BLaER1 treated with 17β-estradiol and CSF1 and Interleukin-3, amounts not matched to agents 10 nM and 100 nM (cell line): ENCODE measurements around the gene SNRNP25.

Experiments
- H3K27ac ChIP-seq, 11 experiments: shearing (Covaris generic); formaldehyde crosslinking; 2 replicates each; pipeline ENCODE4 v1.8.1; 2022
- H3K27me3 ChIP-seq, 11 experiments: shearing (Covaris generic); formaldehyde crosslinking; 2 replicates each; pipeline ENCODE4 v1.8.1; 2022
- H3K36me3 ChIP-seq, 11 experiments: shearing (Covaris generic); formaldehyde crosslinking; 2 replicates each; pipeline ENCODE4 v1.8.1; 2022
- H3K4me1 ChIP-seq, 10 experiments: shearing (Covaris generic); formaldehyde crosslinking; 2 replicates each; pipeline ENCODE4 v1.8.1; 2022
- H3K4me2 ChIP-seq, 11 experiments: shearing (Covaris generic); formaldehyde crosslinking; 2 replicates each; pipeline ENCODE4 v1.8.1; 2022
- H3K4me3 ChIP-seq, 10 experiments: shearing (Covaris generic); formaldehyde crosslinking; 2 replicates each; pipeline ENCODE4 v1.8.1; 2022
- H3K9ac ChIP-seq, 11 experiments: shearing (Covaris generic); formaldehyde crosslinking; 2 replicates each; pipeline ENCODE4 v1.8.1; 2022
- H3K9me3 ChIP-seq, 11 experiments: shearing (Covaris generic); formaldehyde crosslinking; replicated peaks in 1 of 11; 2 replicates each; pipeline ENCODE4 v1.8.1; 2022
- H4K20me1 ChIP-seq, 11 experiments: shearing (Covaris generic); formaldehyde crosslinking; 2 replicates each; pipeline ENCODE4 v1.8.1; 2022
- Cebpa-rat ChIP-seq, 11 experiments: shearing (Covaris generic); IDR thresholded peaks; 2 replicates each; pipeline ENCODE4 v1.8.1; 2022

The SNRNP25 gene

GRCh38 chr16:75580-76501 lies 22.2 kb downstream of the SNRNP25 start:
- TF ChIP-seq Cebpa-rat (IDR thresholded peaks at IDR 0.05) = peak; percentile 97 to 100 (median 100)
- Histone ChIP-seq H3K4me1 (peaks cover 59 to 90% (median 85%) of the 10 kb centered on the region in 10 experiments), H3K27me3 (peaks cover 12 to 37% (median 34%) of the 10 kb centered on the region in 11 experiments), H3K9me3 (no peaks in the 10 kb centered on the region), H3K4me2 (peak overlapping the region; percentile 96 to 100 (median 99)), H3K36me3 (peaks cover 15 to 20% (median 17%) of the 10 kb centered on the region in 11 experiments), H4K20me1 (peaks cover 0 to 24% (median 6%) of the 10 kb centered on the region in 11 experiments; a peak in 11 of 22 replicates), H3K27ac (peak overlapping the region; percentile 93 to 99 (median 96); a peak in 21 of 22 replicates), H3K4me3 (peak overlapping the region; percentile 80 to 100 (median 93); a peak in 16 of 20 replicates), H3K9ac (peak overlapping the region; percentile 93 to 100 (median 98); a peak in 20 of 22 replicates)

- peaks cover 4 to 29% (median 25%) of the 10 kb centered on the region in 11 experiments for H3K27me3 ChIP-seq
- peak overlapping the region; percentile 80 to 100 (median 93) for H3K4me3 ChIP-seq
- H3K27ac ChIP-seq = peak overlapping the region; percentile 93 to 99 (median 96)
- H3K9ac ChIP-seq = peak overlapping the region; percentile 93 to 100 (median 98)
- H3K36me3 ChIP-seq = peaks cover 19 to 28% (median 22%) of the 10 kb centered on the region in 11 experiments
- H3K9me3 ChIP-seq = no peaks in the 10 kb centered on the region
- H3K4me2 ChIP-seq = peak overlapping the region; percentile 96 to 100 (median 99)
- H3K4me1 ChIP-seq = peaks cover 59 to 89% (median 84%) of the 10 kb centered on the region in 10 experiments
- H4K20me1 ChIP-seq = peaks cover 0 to 16% (median 1%) of the 10 kb centered on the region in 11 experiments; a peak in 4 of 22 replicates
- TF ChIP-seq Cebpa-rat (IDR thresholded peaks at IDR 0.05) = peak in 1 of 11 experiments; percentile 56; a peak in 4 of 22 replicates
Measured at GRCh38 chr16:76535-77272, 23.1 kb downstream of the SNRNP25 start.

GRCh38 chr16:77273-77806 lies 23.7 kb downstream of the SNRNP25 start:
- H3K9ac ChIP-seq = peak overlapping the region; percentile 93 to 100 (median 98)

GRCh38 chr16:77807-78443 lies 24.3 kb downstream of the SNRNP25 start, which contains the start of gene MPG:
Gene MPG (plus strand): TSS chr16:78225. CDS start chr16:78310, 85 bp downstream.
- Histone ChIP-seq H3K4me3 (peak within 1 kb of the TSS; percentile 80 to 100 (median 93)), H3K9me3 (no peaks in the 10 kb centered on the region), H3K4me2 (peak within 1 kb of the TSS; percentile 96 to 100 (median 99)), H3K9ac (peak within 1 kb of the TSS; percentile 93 to 100 (median 98)), H3K27ac (peak within 1 kb of the TSS; percentile 93 to 99 (median 96)), H3K4me1 (peaks cover 63 to 93% (median 89%) of the 10 kb centered on the region in 10 experiments), H4K20me1 (peaks cover 0 to 27% (median 0%) of the 10 kb centered on the region in 11 experiments; a peak in 5 of 22 replicates), H3K27me3 (peaks cover 0 to 16% (median 14%) of the 10 kb centered on the region in 11 experiments; a peak in 18 of 22 replicates), H3K36me3 (peaks cover 25 to 40% (median 30%) of the 10 kb centered on the region in 11 experiments)
- TF ChIP-seq Cebpa-rat (IDR thresholded peaks at IDR 0.05) = no peak

More at GRCh38 chr16:77273-77806, 23.7 kb downstream of the SNRNP25 start:
- Histone ChIP-seq H3K9me3 (no peaks in the 10 kb centered on the region), H3K4me1 (peaks cover 62 to 91% (median 87%) of the 10 kb centered on the region in 10 experiments), H3K4me2 (peak overlapping the region; percentile 96 to 100 (median 99)), H3K27me3 (peaks cover 0 to 22% (median 20%) of the 10 kb centered on the region in 11 experiments; a peak in 18 of 22 replicates), H4K20me1 (peaks cover 0 to 21% (median 0%) of the 10 kb centered on the region in 11 experiments; a peak in 5 of 22 replicates), H3K4me3 (peak overlapping the region; percentile 80 to 100 (median 93)), H3K27ac (peak overlapping the region; percentile 93 to 99 (median 96)), H3K36me3 (peaks cover 20 to 34% (median 24%) of the 10 kb centered on the region in 11 experiments)
- no peak for TF ChIP-seq Cebpa-rat (IDR thresholded peaks at IDR 0.05)

GRCh38 chr16:78444-79150 lies 25.0 kb downstream of the SNRNP25 start:
- H3K9ac ChIP-seq = peak overlapping the region; percentile 93 to 100 (median 98)
- peak overlapping the region; percentile 80 to 100 (median 93) for H3K4me3 ChIP-seq
- TF ChIP-seq Cebpa-rat (IDR thresholded peaks at IDR 0.05) = no peak

GRCh38 chr16:79151-80054 lies 25.8 kb downstream of the SNRNP25 start:
- peaks cover 29 to 48% (median 34%) of the 10 kb centered on the region in 11 experiments for H3K36me3 ChIP-seq
- no peak for TF ChIP-seq Cebpa-rat (IDR thresholded peaks at IDR 0.05)
- peak overlapping the region; percentile 93 to 99 (median 96); a peak in 21 of 22 replicates for H3K27ac ChIP-seq
- H4K20me1 ChIP-seq = peaks cover 0 to 36% (median 5%) of the 10 kb centered on the region in 11 experiments; a peak in 8 of 22 replicates
- H3K9ac ChIP-seq = peak overlapping the region; percentile 93 to 100 (median 98)
- no peaks in the 10 kb centered on the region for H3K9me3 ChIP-seq
- H3K27me3 ChIP-seq = peaks cover 0 to 2% (median 0%) of the 10 kb centered on the region in 11 experiments; a peak in 6 of 22 replicates
- peak overlapping the region; percentile 80 to 100 (median 93) for H3K4me3 ChIP-seq
- peak overlapping the region; percentile 96 to 100 (median 99) for H3K4me2 ChIP-seq
- peaks cover 70 to 93% (median 89%) of the 10 kb centered on the region in 10 experiments for H3K4me1 ChIP-seq

More at GRCh38 chr16:78444-79150, 25.0 kb downstream of the SNRNP25 start:
- H3K4me1 ChIP-seq = peaks cover 63 to 93% (median 89%) of the 10 kb centered on the region in 10 experiments
- peaks cover 0 to 10% (median 8%) of the 10 kb centered on the region in 11 experiments; a peak in 16 of 22 replicates for H3K27me3 ChIP-seq
- H3K36me3 ChIP-seq = peaks cover 29 to 47% (median 34%) of the 10 kb centered on the region in 11 experiments
- H3K27ac ChIP-seq = peak overlapping the region; percentile 93 to 99 (median 96)
- H4K20me1 ChIP-seq = peaks cover 0 to 30% (median 0%) of the 10 kb centered on the region in 11 experiments; a peak in 5 of 22 replicates
- no peaks in the 10 kb centered on the region for H3K9me3 ChIP-seq
- peak overlapping the region; percentile 96 to 100 (median 99) for H3K4me2 ChIP-seq
